ENCODE results near the gene OR5T3. TPM values are rescaled to one million over a fixed set of nuclear protein-coding genes. Genes with fewer than 3 reads are reported as not detected.

OR5T3 gene
- total RNA-seq, 4 donors from 2014 or later, result not detected

DNA sequence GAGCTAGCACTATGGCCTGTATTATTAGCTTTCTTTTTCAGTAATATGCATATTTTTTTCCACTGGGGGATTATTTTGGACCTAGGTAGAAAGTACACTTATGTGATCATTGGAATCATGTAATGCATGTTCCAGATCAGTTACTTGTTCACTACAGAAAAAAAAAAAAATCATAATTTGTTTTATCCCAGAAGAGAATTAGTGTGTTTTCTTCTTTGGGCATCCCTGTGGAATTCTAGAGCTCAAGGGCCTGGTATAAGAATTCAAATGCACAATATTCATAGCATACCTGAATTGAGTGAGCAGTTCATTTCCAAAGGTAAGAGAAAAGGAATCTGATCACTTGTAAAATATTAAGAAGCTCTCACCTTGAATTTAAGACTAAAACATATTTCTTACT, 21.8 kb downstream of the OR5T3 start, which contains the start of gene OR5T1:
OR5T1 (plus strand) TSS at position 301 of the 400 bp plus-strand sequence. CDS start 1,485 bp downstream, outside the sequence.
- TF ChIP-seq EP300 (IDR thresholded peaks at IDR 0.05) (no peak), POLR2AphosphoS5 (IDR thresholded peaks at IDR 0.05) (no peak), CTCF (IDR thresholded peaks at IDR 0.05) (no peak), POLR2A (IDR thresholded peaks at IDR 0.05) (no peak)
- no peak for DNase-seq (ENCODE audit: low spot score in 2 of 2)
- H3K4me1 ChIP-seq, result no peaks in the 10 kb centered on the region
- no peaks in the 10 kb centered on the region for H3K27me3 ChIP-seq
- H3K36me3 ChIP-seq, result no peaks in the 10 kb centered on the region
- H3K9me3 ChIP-seq, result no peaks in the 10 kb centered on the region
- no peak within 1 kb of the TSS for H3K4me3 ChIP-seq
- no peak within 1 kb of the TSS for H3K27ac ChIP-seq

DNA sequence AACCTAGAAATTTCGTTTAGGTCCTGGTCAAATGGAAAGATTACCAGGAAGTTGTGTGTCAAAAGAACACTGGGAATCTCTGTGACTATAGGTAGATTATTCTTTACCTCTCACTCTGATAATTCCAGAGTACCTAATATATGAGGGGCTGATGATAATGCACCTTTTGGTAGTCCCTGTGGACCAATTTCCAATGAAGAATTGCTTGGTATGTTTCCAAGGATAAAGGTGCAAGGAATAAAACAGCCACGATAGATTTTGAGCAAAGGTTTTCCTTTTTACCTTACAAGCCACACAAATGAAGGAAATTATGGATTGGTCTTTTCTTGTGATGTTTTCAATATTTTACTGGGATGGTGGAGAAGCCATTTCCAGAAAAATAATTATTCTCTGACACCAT, 40.1 kb downstream of the OR5T3 start, which contains the start of gene OR8H1:
OR8H1 (minus strand) TSS at position 101 of the 400 bp plus-strand sequence. CDS start 1,192 bp downstream, outside the sequence.
- H3K27me3 ChIP-seq, result no peaks in the 10 kb centered on the region
- WGBS, result 67% methylated on average over 2 of the region's 2 CpGs

DNA sequence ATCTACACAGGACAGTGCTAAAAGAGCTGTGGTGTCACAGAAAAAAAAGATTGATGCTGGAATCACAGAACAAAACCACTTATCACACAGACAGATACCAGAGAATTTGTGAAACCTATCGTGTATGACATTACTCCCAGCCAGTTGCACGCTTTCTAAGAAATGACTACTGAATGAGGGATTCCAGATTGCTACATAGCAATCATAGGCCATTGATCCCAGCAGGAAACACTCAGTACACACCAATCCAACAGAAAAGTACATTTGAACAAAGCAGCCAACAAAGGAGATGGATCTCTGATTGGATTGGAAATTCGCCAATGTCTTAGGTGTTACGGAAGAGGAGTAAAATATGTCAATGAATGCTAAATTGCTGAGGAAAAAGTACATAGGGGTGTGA, 44.8 kb downstream of the OR5T3 start:
- no peak for DNase-seq (ENCODE audit: low spot score in 2 of 2)
- Histone ChIP-seq H3K9me3 (no peaks in the 10 kb centered on the region), H3K27ac (no peak overlapping the region), H3K36me3 (no peaks in the 10 kb centered on the region), H3K4me1 (no peaks in the 10 kb centered on the region), H3K4me3 (no peak overlapping the region), H3K27me3 (no peaks in the 10 kb centered on the region)
- 80% methylated on average over 4 of the region's 4 CpGs for WGBS
- TF ChIP-seq EP300 (IDR thresholded peaks at IDR 0.05), result no peak
- TF ChIP-seq CTCF (IDR thresholded peaks at IDR 0.05), result no peak
- no peak for TF ChIP-seq POLR2AphosphoS5 (IDR thresholded peaks at IDR 0.05)
- no peak for TF ChIP-seq POLR2A (IDR thresholded peaks at IDR 0.05)

More for the DNA sequence above, 40.1 kb downstream of the OR5T3 start, which contains the start of gene OR8H1:
- H3K36me3 ChIP-seq, result no peaks in the 10 kb centered on the region
- H3K9me3 ChIP-seq, result no peaks in the 10 kb centered on the region
- H3K4me1 ChIP-seq, result no peaks in the 10 kb centered on the region
- H3K27ac ChIP-seq, result no peak within 1 kb of the TSS
- DNase-seq (ENCODE audit: low spot score in 2 of 2), result no peak
- TF ChIP-seq EP300 (IDR thresholded peaks at IDR 0.05) (no peak), CTCF (IDR thresholded peaks at IDR 0.05) (no peak), POLR2AphosphoS5 (IDR thresholded peaks at IDR 0.05) (no peak), POLR2A (IDR thresholded peaks at IDR 0.05) (no peak)
- no peak within 1 kb of the TSS for H3K4me3 ChIP-seq

Other genes with a start within 250 kb of the OR5T3 start
- gene OR5AS1, start 224.6 kb upstream of the OR5T3 start, total RNA-seq, result not detected
- not detected for gene OR8I2, start 158.9 kb upstream of the OR5T3 start, total RNA-seq
- not detected for gene OR8H2, start 148.6 kb upstream of the OR5T3 start, total RNA-seq
- gene OR8H3, start 129.9 kb upstream of the OR5T3 start, total RNA-seq, result not detected
- not detected for gene OR8J3, start 112.1 kb upstream of the OR5T3 start, total RNA-seq
- not detected for gene OR8K5, start 91.9 kb upstream of the OR5T3 start, total RNA-seq
- gene OR5J2, start 75.6 kb upstream of the OR5T3 start, total RNA-seq, result not detected
- not detected for gene OR5T2, start 18.0 kb upstream of the OR5T3 start, total RNA-seq
- gene OR5T1, start 21.9 kb downstream of the OR5T3 start, total RNA-seq, result not detected
- gene OR8H1, start 40.0 kb downstream of the OR5T3 start, total RNA-seq, result not detected
- not detected for gene OR8K3, start 62.9 kb downstream of the OR5T3 start, total RNA-seq
- gene OR8K1, start 93.8 kb downstream of the OR5T3 start, total RNA-seq, result not detected
- gene OR8J1, start 102.0 kb downstream of the OR5T3 start, total RNA-seq, result not detected
- gene OR8U1, start 123.4 kb downstream of the OR5T3 start, total RNA-seq, result not detected
- not detected for gene OR5AL1, start 160.4 kb downstream of the OR5T3 start, total RNA-seq
- not detected for gene OR5M3, start 221.1 kb downstream of the OR5T3 start, total RNA-seq
- gene OR5M8, start 239.1 kb downstream of the OR5T3 start, total RNA-seq, result not detected